Natural killer cell (primary cell): ENCODE data around the gene PRAME. TPM values are rescaled to one million over a fixed set of nuclear protein-coding genes. Genes with fewer than 3 reads are reported as not detected.

Source experiments
- ATAC-seq, 3 donors: fragments of 150-1000 bp in 2 of 3; fragments of 200-7000 bp in 1 of 3; cut with Tn5 transposase; 1 replicate in 1 of 3; 2 replicates in 2 of 3; pipeline ENCODE4 v1.10.0; 2021; ENCODE audit warnings: mild to moderate bottlenecking in 2 of 3, moderate library complexity in 2 of 3
- DNase-seq, 2 donors: peaks; one replicate each; pipeline versions ENCODE4 v3.0.0 to v3.0.0-alpha.2; 2013 to 2021; ENCODE audit warnings: mixed read lengths in 1 of 2
- H3K27ac ChIP-seq: one replicate; pipeline ENCODE4 v1.5.1; 2013; ENCODE audit warnings: mild to moderate bottlenecking, low read length
- H3K27me3 ChIP-seq: one replicate; pipeline ENCODE4 v1.6.1; 2013; ENCODE audit warnings: low read length; ENCODE audit not compliant: control insufficient read depth, insufficient read depth
- H3K36me3 ChIP-seq: one replicate; pipeline ENCODE4 v1.6.1; 2013; ENCODE audit warnings: low read length; ENCODE audit not compliant: control insufficient read depth, insufficient read depth
- H3K4me1 ChIP-seq: one replicate; pipeline ENCODE4 v1.6.1; 2013; ENCODE audit warnings: low read length; ENCODE audit not compliant: control insufficient read depth, insufficient read depth
- H3K4me3 ChIP-seq: one replicate; pipeline ENCODE4 v1.5.1; 2013; ENCODE audit warnings: low read length
- H3K9me3 ChIP-seq: one replicate; pipeline ENCODE4 v1.6.1; 2013; ENCODE audit warnings: low read length; ENCODE audit not compliant: control insufficient read depth, insufficient read depth
- H3K27ac Mint-ChIP-seq, 2 donors: one replicate each; pipeline ENCODE4 v1.8.0; 2022; ENCODE audit warnings: mild to moderate bottlenecking in 2 of 2, mixed read lengths in 2 of 2, moderate library complexity in 1 of 2
- H3K27me3 Mint-ChIP-seq, 2 donors: one replicate each; pipeline ENCODE4 v1.8.0; 2022; ENCODE audit warnings: low read depth in 2 of 2, mixed read lengths in 2 of 2
- H3K36me3 Mint-ChIP-seq: one replicate; pipeline ENCODE4 v1.8.0; 2022; ENCODE audit warnings: mixed read lengths
- H3K4me1 Mint-ChIP-seq, 2 donors: one replicate each; pipeline ENCODE4 v1.8.0; 2022; ENCODE audit warnings: mixed read lengths in 2 of 2
- H3K4me3 Mint-ChIP-seq: one replicate; pipeline ENCODE4 v1.8.0; 2022; ENCODE audit warnings: mild to moderate bottlenecking, moderate library complexity, mixed read lengths
- H3K9me3 Mint-ChIP-seq, 2 donors: one replicate each; pipeline ENCODE4 v1.8.0; 2022; ENCODE audit warnings: mixed read lengths in 2 of 2
- CTCF ChIP-seq: fragments of 200-600 bp; IDR thresholded peaks from one replicate; pipeline ENCODE4 v1.8.0; 2022; ENCODE audit warnings: antibody characterized with exemption
- WGBS: methylation state at CpG from one replicate; pipeline ENCODE4 v1.1.7; 2013; ENCODE audit warnings: missing lambda C conversion rate; ENCODE audit not compliant: insufficient coverage; 5-methylcytosine and 5-hydroxymethylcytosine counted together
- intact Hi-C: fragments of 100-400 bp; cut with micrococcal nuclease; formaldehyde crosslinking; loops from one replicate; pipeline ENCODE4 v1.14.2; 2022
- total RNA-seq, 4 donors: library from RNA; stranded (reverse); fragments of 120-200 nt in 1 of 4; gene quantifications; one replicate each; pipeline versions ENCODE4 v1.2.3 to v1.2.4, GENCODE V29; 2013 to 2022

The PRAME gene
- total RNA-seq, 3 donors from 2014 or later (not counting 1 experiment from before 2014, with no cell fraction given) = not detected

GRCh38 chr22:22576989-22577427, 17.9 kb upstream of the PRAME start:
- no peaks in the 10 kb centered on the region for H3K36me3 Mint-ChIP-seq
- ATAC-seq (no peak), DNase-seq (no peak)
- H3K9me3 ChIP-seq = no peaks in the 10 kb centered on the region
- no peaks in the 10 kb centered on the region for H3K27me3 ChIP-seq
- H3K27me3 Mint-ChIP-seq = peaks cover 6 to 25% of the 10 kb centered on the region in 2 donors
- H3K4me1 Mint-ChIP-seq = no peaks in the 10 kb centered on the region
- intact Hi-C loops = no loop called here
- no peaks in the 10 kb centered on the region for H3K4me1 ChIP-seq
- H3K4me3 Mint-ChIP-seq = no peak overlapping the region
- no peak overlapping the region for H3K4me3 ChIP-seq
- TF ChIP-seq CTCF = no peak
- no peak overlapping the region for H3K27ac Mint-ChIP-seq
- H3K36me3 ChIP-seq = no peaks in the 10 kb centered on the region
- WGBS = 91% methylated on average over 5 of the region's 5 CpGs
- no peak overlapping the region for H3K27ac ChIP-seq
- H3K9me3 Mint-ChIP-seq = no peaks in the 10 kb centered on the region

- no peak overlapping the region for H3K27ac ChIP-seq
- no peaks in the 10 kb centered on the region for H3K4me1 ChIP-seq
- peak; percentile 55 for TF ChIP-seq CTCF
- Mint-ChIP-seq H3K4me3 (no peak overlapping the region), H3K27ac (no peak overlapping the region), H3K27me3 (peaks cover 9 to 28% of the 10 kb centered on the region in 2 donors), H3K4me1 (no peaks in the 10 kb centered on the region), H3K9me3 (no peaks in the 10 kb centered on the region), H3K36me3 (no peaks in the 10 kb centered on the region)
- DNase-seq = peak in 1 of 2 donors; percentile 47
- intact Hi-C loops = no loop called here
- H3K27me3 ChIP-seq = no peaks in the 10 kb centered on the region
- H3K36me3 ChIP-seq = no peaks in the 10 kb centered on the region
- ATAC-seq = peak in 1 of 3 donors; percentile 53
- no peaks in the 10 kb centered on the region for H3K9me3 ChIP-seq
- WGBS = 42% methylated on average over 8 of the region's 8 CpGs
- H3K4me3 ChIP-seq = no peak overlapping the region
Observed at GRCh38 chr22:22576244-22576988, 17.4 kb upstream of the PRAME start.

- H3K36me3 Mint-ChIP-seq = no peaks in the 10 kb centered on the region
- Histone ChIP-seq H3K36me3 (no peaks in the 10 kb centered on the region), H3K9me3 (no peaks in the 10 kb centered on the region), H3K27me3 (no peaks in the 10 kb centered on the region), H3K27ac (no peak overlapping the region), H3K4me3 (no peak overlapping the region), H3K4me1 (no peaks in the 10 kb centered on the region)
- no peak for ATAC-seq
- H3K4me1 Mint-ChIP-seq = no peaks in the 10 kb centered on the region
- DNase-seq = no peak
- H3K27me3 Mint-ChIP-seq = peaks cover 11 to 37% of the 10 kb centered on the region in 2 donors
- H3K9me3 Mint-ChIP-seq = no peaks in the 10 kb centered on the region
- TF ChIP-seq CTCF = no peak
- intact Hi-C loops = no loop called here
- no peak overlapping the region for H3K4me3 Mint-ChIP-seq
- H3K27ac Mint-ChIP-seq = no peak overlapping the region
Observed at GRCh38 chr22:22574361-22574760, 15.3 kb upstream of the PRAME start.
